Measurements from ENCODE around the gene ZDHHC24. TPM values are rescaled to one million over a fixed set of nuclear protein-coding genes. Genes with fewer than 3 reads are reported as not detected.
A peak's percentile ranks its signal among the peaks of the same experiment; 100 is the strongest.

The ZDHHC24 gene
- total RNA-seq, 2 experiments from 2014 or later, result 17.0 to 18.4 TPM

DNA sequence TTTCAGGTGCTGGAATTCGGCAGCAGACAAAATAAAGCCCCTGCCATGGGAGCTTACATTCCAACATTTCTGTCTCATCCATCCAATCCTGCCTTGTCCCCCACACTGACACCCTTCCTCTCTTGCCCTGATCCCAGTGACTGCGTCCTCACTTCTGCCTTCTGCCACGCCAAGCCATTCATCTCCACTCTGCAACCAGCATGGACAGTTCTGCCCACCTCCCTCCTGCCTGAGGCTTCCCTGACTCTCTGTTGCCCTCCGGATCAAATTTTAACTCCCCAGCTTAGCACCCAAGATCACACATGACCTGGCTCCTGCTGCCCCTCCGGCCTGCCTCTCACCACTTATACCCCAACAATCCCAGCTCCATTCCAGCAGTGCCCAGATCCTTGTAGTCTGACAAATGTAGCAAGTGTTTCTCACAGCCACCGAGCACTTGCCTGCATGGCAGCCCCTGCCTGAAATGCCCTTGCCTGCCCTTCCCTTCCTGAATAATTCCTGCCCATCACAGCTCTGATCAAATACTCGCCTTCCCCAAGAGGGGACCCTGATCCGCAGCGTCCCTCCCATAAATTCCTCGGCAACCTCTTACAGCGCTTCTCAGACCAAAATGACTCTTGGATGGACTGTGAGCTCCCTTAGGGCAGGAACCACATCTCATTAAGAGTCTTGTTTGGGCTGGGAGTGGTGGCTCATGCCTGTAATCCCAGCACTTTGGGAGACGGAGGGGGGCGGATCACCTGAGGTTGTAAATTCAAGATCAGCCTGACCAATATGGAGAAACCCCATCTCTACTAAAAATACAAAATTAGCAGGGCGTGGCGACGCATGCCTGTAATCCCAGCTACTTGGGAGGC lies 3.2 kb upstream of the ZDHHC24 start:
- intact Hi-C loops (cut with DNase I, micrococcal nuclease), result no loop called here
- Histone ChIP-seq H3K27ac (ENCODE audit: low read depth in 1 of 2, low read length in 2 of 2) (no peak overlapping the region), H3K4me3 (ENCODE audit: low read length) (no peak overlapping the region), H3K27me3 (ENCODE audit: control insufficient read depth in 1 of 2, insufficient read depth in 2 of 2, low read length in 2 of 2) (no peaks in the 10 kb centered on the region), H3K36me3 (ENCODE audit: insufficient read depth, low read length) (no peaks in the 10 kb centered on the region), H3K9me3 (ENCODE audit: control insufficient read depth in 1 of 2, insufficient read depth in 1 of 2, low read length in 2 of 2) (no peaks in the 10 kb centered on the region), H3K4me1 (ENCODE audit: insufficient read depth, low read length) (peaks cover 28% of the 10 kb centered on the region)
- Mint-ChIP-seq H3K4me3 (peak overlapping the region; percentile 74), H3K36me3 (ENCODE audit: low read depth) (no peaks in the 10 kb centered on the region), H3K27me3 (no peaks in the 10 kb centered on the region), H3K9me3 (no peaks in the 10 kb centered on the region), H3K27ac (peak overlapping the region; percentile 18), H3K4me1 (ENCODE audit: low read depth) (peaks cover 11% of the 10 kb centered on the region)
- CTCF ChIA-PET, result no interaction called here
- DNase-seq (no peak), ATAC-seq (ENCODE audit: poor library complexity) (no peak)
- TF ChIP-seq, protein P1, sequence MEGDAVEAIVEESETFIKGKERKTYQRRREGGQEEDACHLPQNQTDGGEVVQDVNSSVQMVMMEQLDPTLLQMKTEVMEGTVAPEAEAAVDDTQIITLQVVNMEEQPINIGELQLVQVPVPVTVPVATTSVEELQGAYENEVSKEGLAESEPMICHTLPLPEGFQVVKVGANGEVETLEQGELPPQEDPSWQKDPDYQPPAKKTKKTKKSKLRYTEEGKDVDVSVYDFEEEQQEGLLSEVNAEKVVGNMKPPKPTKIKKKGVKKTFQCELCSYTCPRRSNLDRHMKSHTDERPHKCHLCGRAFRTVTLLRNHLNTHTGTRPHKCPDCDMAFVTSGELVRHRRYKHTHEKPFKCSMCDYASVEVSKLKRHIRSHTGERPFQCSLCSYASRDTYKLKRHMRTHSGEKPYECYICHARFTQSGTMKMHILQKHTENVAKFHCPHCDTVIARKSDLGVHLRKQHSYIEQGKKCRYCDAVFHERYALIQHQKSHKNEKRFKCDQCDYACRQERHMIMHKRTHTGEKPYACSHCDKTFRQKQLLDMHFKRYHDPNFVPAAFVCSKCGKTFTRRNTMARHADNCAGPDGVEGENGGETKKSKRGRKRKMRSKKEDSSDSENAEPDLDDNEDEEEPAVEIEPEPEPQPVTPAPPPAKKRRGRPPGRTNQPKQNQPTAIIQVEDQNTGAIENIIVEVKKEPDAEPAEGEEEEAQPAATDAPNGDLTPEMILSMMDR (IDR thresholded peaks at IDR 0.05), result no peak
- POLR2A ChIA-PET, result no interaction called here

DNA sequence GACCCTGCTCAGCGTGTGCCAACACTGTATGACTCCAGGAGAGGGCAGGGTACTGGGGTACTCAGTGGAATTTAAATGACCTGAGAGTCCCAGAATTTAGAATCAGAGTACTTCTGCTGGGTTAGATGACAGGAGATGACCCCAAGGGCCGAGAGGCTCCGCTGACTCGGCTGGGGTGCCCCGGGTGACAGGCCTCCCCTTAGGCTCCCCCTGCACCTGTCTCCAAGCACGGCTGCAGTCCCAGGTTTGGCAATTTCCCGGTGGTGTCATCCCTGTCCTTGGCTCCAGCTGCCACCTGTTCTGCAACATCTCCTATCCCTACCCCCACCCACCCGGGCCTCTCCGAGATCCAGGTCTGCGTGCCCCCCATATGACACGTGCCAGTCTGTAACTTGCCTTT lies 2.2 kb upstream of the ZDHHC24 start:
- ChIA-PET CTCF (no interaction called here), POLR2A (no interaction called here)
- Mint-ChIP-seq H3K4me1 (ENCODE audit: low read depth) (peaks cover 21% of the 10 kb centered on the region), H3K4me3 (peak overlapping the region; percentile 74), H3K9me3 (no peaks in the 10 kb centered on the region), H3K27me3 (no peaks in the 10 kb centered on the region), H3K27ac (no peak overlapping the region), H3K36me3 (ENCODE audit: low read depth) (peaks cover 7% of the 10 kb centered on the region)
- Histone ChIP-seq H3K36me3 (ENCODE audit: insufficient read depth, low read length) (peaks cover under 1% of the 10 kb centered on the region), H3K4me3 (ENCODE audit: low read length) (no peak overlapping the region), H3K9me3 (ENCODE audit: control insufficient read depth in 1 of 2, insufficient read depth in 1 of 2, low read length in 2 of 2) (no peaks in the 10 kb centered on the region), H3K27me3 (ENCODE audit: control insufficient read depth in 1 of 2, insufficient read depth in 2 of 2, low read length in 2 of 2) (no peaks in the 10 kb centered on the region), H3K4me1 (ENCODE audit: insufficient read depth, low read length) (peaks cover 38% of the 10 kb centered on the region), H3K27ac (ENCODE audit: low read depth in 1 of 2, low read length in 2 of 2) (no peak overlapping the region)
- no peak for DNase-seq
- intact Hi-C loops (cut with DNase I, micrococcal nuclease), result no loop called here
- ATAC-seq (ENCODE audit: poor library complexity), result no peak
- TF ChIP-seq, protein P1 (IDR thresholded peaks at IDR 0.05), result no peak

DNA sequence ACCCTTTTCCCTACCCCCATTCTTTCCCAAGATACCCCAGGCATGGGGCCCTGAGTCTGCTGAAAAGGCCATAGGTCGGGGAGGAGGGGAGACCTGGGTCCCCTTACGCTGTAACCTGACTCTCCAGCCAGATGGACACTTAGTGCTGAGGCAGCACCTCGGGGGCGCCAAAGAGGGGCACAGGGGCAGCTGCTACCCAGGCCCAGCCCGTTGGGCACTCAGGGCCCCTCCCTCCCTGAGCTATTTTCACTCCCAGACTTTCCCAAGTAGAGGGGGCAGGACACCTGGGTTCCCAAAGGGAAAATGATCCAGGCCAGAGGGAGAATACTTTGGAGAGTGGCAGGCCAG lies 1.8 kb upstream of the ZDHHC24 start:
- Histone ChIP-seq H3K9me3 (ENCODE audit: control insufficient read depth in 1 of 2, insufficient read depth in 1 of 2, low read length in 2 of 2) (no peaks in the 10 kb centered on the region), H3K36me3 (ENCODE audit: insufficient read depth, low read length) (peaks cover 4% of the 10 kb centered on the region), H3K4me1 (ENCODE audit: insufficient read depth, low read length) (peaks cover 42% of the 10 kb centered on the region), H3K27me3 (ENCODE audit: control insufficient read depth in 1 of 2, insufficient read depth in 2 of 2, low read length in 2 of 2) (no peaks in the 10 kb centered on the region), H3K27ac (ENCODE audit: low read depth in 1 of 2, low read length in 2 of 2) (no peak overlapping the region), H3K4me3 (ENCODE audit: low read length) (no peak overlapping the region)
- Mint-ChIP-seq H3K36me3 (ENCODE audit: low read depth) (peaks cover 11% of the 10 kb centered on the region), H3K4me1 (ENCODE audit: low read depth) (peaks cover 25% of the 10 kb centered on the region), H3K27me3 (no peaks in the 10 kb centered on the region), H3K9me3 (no peaks in the 10 kb centered on the region), H3K27ac (no peak overlapping the region), H3K4me3 (peak overlapping the region; percentile 51)
- POLR2A ChIA-PET, result interaction anchor here (1.2 to 4.8 kb wide), 2 partner anchors 8 to 91 kb away, joined by 3 to 26 read pairs; partner anchors contain the start of gene RBM4
- ATAC-seq (ENCODE audit: poor library complexity), result no peak
- DNase-seq, result no peak
- intact Hi-C loops (cut with DNase I, micrococcal nuclease), result loop anchor here (2.0 kb wide), 2 partner anchors 67 to 81 kb away; partner anchors contain the start of genes DPP3 (in 1 of the 2) and PELI3 (in 1 of the 2)
- TF ChIP-seq, protein P1 (IDR thresholded peaks at IDR 0.05), result no peak
- CTCF ChIA-PET, result no interaction called here

Data from CD4-positive, alpha-beta T cell (primary cell).